ENCODE results near the gene STRA6. TPM values are rescaled to one million over a fixed set of nuclear protein-coding genes. Genes with fewer than 3 reads are reported as not detected.

Gene STRA6
- total and polyA plus RNA-seq, 3 experiments from 2014 or later = not detected

- ChIA-PET CTCF (no interaction called here), POLR2A (interaction anchor here (0.6 kb wide), 1 partner anchor 95 kb away, joined by 7 read pairs; no protein-coding TSS in a partner anchor)
- Histone ChIP-seq H3K36me3 (ENCODE audit: insufficient read depth, low read length) (no peaks in the 10 kb centered on the region), H3K4me1 (ENCODE audit: insufficient read depth, low read length) (no peaks in the 10 kb centered on the region), H3K4me3 (ENCODE audit: low read length) (no peak overlapping the region), H3K27me3 (ENCODE audit: insufficient read depth, low read length, poor library complexity, severe bottlenecking) (no peaks in the 10 kb centered on the region), H3K27ac (ENCODE audit: low read depth, low read length) (no peak overlapping the region), H3K9me3 (ENCODE audit: low read length) (no peaks in the 10 kb centered on the region)
- Mint-ChIP-seq H3K9me3 (no peaks in the 10 kb centered on the region), H3K4me3 (no peak overlapping the region), H3K27me3 (peaks cover 5 to 25% of the 10 kb centered on the region in 2 donors), H3K4me1 (no peaks in the 10 kb centered on the region), H3K27ac (no peak overlapping the region), H3K36me3 (no peaks in the 10 kb centered on the region)
- no peak for DNase-seq
Measured at GRCh38 chr15:74233373-74233772, 30.8 kb upstream of the STRA6 start.

DNA sequence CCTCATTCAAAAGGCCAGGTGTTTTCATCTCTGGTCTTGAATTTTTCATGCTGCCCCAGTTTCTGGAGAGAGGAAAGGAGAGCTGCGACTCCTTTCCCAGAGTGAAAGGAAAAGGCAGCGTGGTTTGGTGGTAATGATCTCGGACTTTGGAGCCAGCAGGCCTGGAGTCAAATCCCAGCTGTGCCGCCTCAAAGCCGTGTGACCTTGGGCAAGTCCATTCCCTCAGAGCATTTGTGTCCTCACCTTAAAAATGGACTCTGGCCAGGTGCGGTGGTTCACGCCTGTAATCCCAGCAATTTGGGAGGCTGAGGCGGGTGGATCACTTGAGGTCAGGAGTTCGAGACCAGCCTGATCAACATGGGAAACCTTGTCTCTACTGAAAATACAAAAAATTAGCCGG lies 28.9 kb upstream of the STRA6 start:
- no peaks in the 10 kb centered on the region for H3K9me3 Mint-ChIP-seq
- POLR2A ChIA-PET = no interaction called here
- H3K27ac Mint-ChIP-seq = no peak overlapping the region
- H3K4me1 Mint-ChIP-seq = no peaks in the 10 kb centered on the region
- H3K27ac ChIP-seq (ENCODE audit: low read depth, low read length) = no peak overlapping the region
- DNase-seq = no peak
- H3K27me3 ChIP-seq (ENCODE audit: insufficient read depth, low read length, poor library complexity, severe bottlenecking) = no peaks in the 10 kb centered on the region
- no peak overlapping the region for H3K4me3 ChIP-seq (ENCODE audit: low read length)
- H3K27me3 Mint-ChIP-seq = peaks cover 9 to 31% of the 10 kb centered on the region in 2 donors
- no peaks in the 10 kb centered on the region for H3K36me3 Mint-ChIP-seq
- H3K4me3 Mint-ChIP-seq = no peak overlapping the region
- CTCF ChIA-PET = no interaction called here
- H3K9me3 ChIP-seq (ENCODE audit: low read length) = no peaks in the 10 kb centered on the region
- H3K4me1 ChIP-seq (ENCODE audit: insufficient read depth, low read length) = no peaks in the 10 kb centered on the region
- no peaks in the 10 kb centered on the region for H3K36me3 ChIP-seq (ENCODE audit: insufficient read depth, low read length)

GRCh38 chr15:74229686-74230085 lies 27.1 kb upstream of the STRA6 start:
- no peak for DNase-seq
- Histone ChIP-seq H3K27ac (ENCODE audit: low read depth, low read length) (no peak overlapping the region), H3K4me3 (ENCODE audit: low read length) (no peak overlapping the region), H3K9me3 (ENCODE audit: low read length) (no peaks in the 10 kb centered on the region), H3K27me3 (ENCODE audit: insufficient read depth, low read length, poor library complexity, severe bottlenecking) (no peaks in the 10 kb centered on the region), H3K36me3 (ENCODE audit: insufficient read depth, low read length) (no peaks in the 10 kb centered on the region), H3K4me1 (ENCODE audit: insufficient read depth, low read length) (no peaks in the 10 kb centered on the region)
- Mint-ChIP-seq H3K36me3 (no peaks in the 10 kb centered on the region), H3K27ac (no peak overlapping the region), H3K27me3 (peaks cover 10 to 43% of the 10 kb centered on the region in 2 donors), H3K4me1 (no peaks in the 10 kb centered on the region), H3K9me3 (no peaks in the 10 kb centered on the region), H3K4me3 (no peak overlapping the region)
- ChIA-PET CTCF (no interaction called here), POLR2A (no interaction called here)

DNA sequence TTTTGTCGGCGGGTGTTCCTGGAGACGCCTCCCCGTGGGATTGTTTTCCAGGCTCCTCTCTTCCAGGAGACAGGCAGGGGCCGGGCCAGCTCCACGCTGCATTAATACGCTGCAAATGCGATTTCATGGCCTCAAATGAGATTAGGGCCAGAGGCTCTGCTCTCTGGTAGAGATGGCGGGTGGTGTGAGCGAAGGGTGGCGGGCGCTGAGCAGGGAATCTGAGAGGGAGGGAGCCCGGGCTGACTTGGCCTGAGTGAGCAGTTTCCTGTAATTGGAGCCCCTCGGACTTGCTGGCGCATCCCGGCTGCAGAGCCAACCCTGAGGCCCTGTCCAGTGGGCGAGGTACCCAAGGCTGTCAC lies 26.1 kb upstream of the STRA6 start:
- Mint-ChIP-seq H3K36me3 (no peaks in the 10 kb centered on the region), H3K27me3 (peaks cover 14 to 51% of the 10 kb centered on the region in 2 donors), H3K27ac (no peak overlapping the region), H3K4me1 (no peaks in the 10 kb centered on the region), H3K9me3 (no peaks in the 10 kb centered on the region), H3K4me3 (no peak overlapping the region)
- Histone ChIP-seq H3K9me3 (ENCODE audit: low read length) (no peaks in the 10 kb centered on the region), H3K36me3 (ENCODE audit: insufficient read depth, low read length) (no peaks in the 10 kb centered on the region), H3K27me3 (ENCODE audit: insufficient read depth, low read length, poor library complexity, severe bottlenecking) (no peaks in the 10 kb centered on the region), H3K4me1 (ENCODE audit: insufficient read depth, low read length) (no peaks in the 10 kb centered on the region), H3K4me3 (ENCODE audit: low read length) (no peak overlapping the region), H3K27ac (ENCODE audit: low read depth, low read length) (no peak overlapping the region)
- DNase-seq = no peak
- CTCF ChIA-PET = no interaction called here
- POLR2A ChIA-PET = no interaction called here

- Histone ChIP-seq H3K27ac (ENCODE audit: low read depth, low read length) (no peak overlapping the region), H3K4me1 (ENCODE audit: insufficient read depth, low read length) (no peaks in the 10 kb centered on the region), H3K4me3 (ENCODE audit: low read length) (no peak overlapping the region), H3K36me3 (ENCODE audit: insufficient read depth, low read length) (no peaks in the 10 kb centered on the region), H3K9me3 (ENCODE audit: low read length) (no peaks in the 10 kb centered on the region), H3K27me3 (ENCODE audit: insufficient read depth, low read length, poor library complexity, severe bottlenecking) (no peaks in the 10 kb centered on the region)
- ChIA-PET CTCF (no interaction called here), POLR2A (no interaction called here)
- Mint-ChIP-seq H3K27ac (no peak overlapping the region), H3K9me3 (no peaks in the 10 kb centered on the region), H3K4me1 (no peaks in the 10 kb centered on the region), H3K4me3 (no peak overlapping the region), H3K36me3 (no peaks in the 10 kb centered on the region), H3K27me3 (peaks cover 14 to 56% of the 10 kb centered on the region in 2 donors)
- DNase-seq = no peak
Measured at GRCh38 chr15:74227968-74228722, 25.6 kb upstream of the STRA6 start.

- no peaks in the 10 kb centered on the region for H3K9me3 ChIP-seq (ENCODE audit: low read length)
- Mint-ChIP-seq H3K27ac (no peak overlapping the region), H3K4me3 (no peak overlapping the region), H3K36me3 (no peaks in the 10 kb centered on the region), H3K27me3 (peaks cover 12 to 55% of the 10 kb centered on the region in 2 donors), H3K4me1 (no peaks in the 10 kb centered on the region), H3K9me3 (no peaks in the 10 kb centered on the region)
- no peak overlapping the region for H3K27ac ChIP-seq (ENCODE audit: low read depth, low read length)
- H3K4me3 ChIP-seq (ENCODE audit: low read length) = no peak overlapping the region
- no peak for DNase-seq
- ChIA-PET CTCF (no interaction called here), POLR2A (no interaction called here)
- no peaks in the 10 kb centered on the region for H3K27me3 ChIP-seq (ENCODE audit: insufficient read depth, low read length, poor library complexity, severe bottlenecking)
- H3K36me3 ChIP-seq (ENCODE audit: insufficient read depth, low read length) = no peaks in the 10 kb centered on the region
- no peaks in the 10 kb centered on the region for H3K4me1 ChIP-seq (ENCODE audit: insufficient read depth, low read length)
Measured at GRCh38 chr15:74226761-74227540, 24.4 kb upstream of the STRA6 start.

GRCh38 chr15:74225928-74226327 lies 23.3 kb upstream of the STRA6 start:
- H3K4me3 ChIP-seq (ENCODE audit: low read length) = no peak overlapping the region
- no peaks in the 10 kb centered on the region for H3K36me3 ChIP-seq (ENCODE audit: insufficient read depth, low read length)
- Mint-ChIP-seq H3K4me3 (no peak overlapping the region), H3K27ac (peak overlapping the region in 1 of 8 donors; percentile 16), H3K36me3 (no peaks in the 10 kb centered on the region), H3K4me1 (no peaks in the 10 kb centered on the region), H3K9me3 (no peaks in the 10 kb centered on the region), H3K27me3 (peaks cover 12 to 56% of the 10 kb centered on the region in 2 donors)
- no peaks in the 10 kb centered on the region for H3K9me3 ChIP-seq (ENCODE audit: low read length)
- no peaks in the 10 kb centered on the region for H3K27me3 ChIP-seq (ENCODE audit: insufficient read depth, low read length, poor library complexity, severe bottlenecking)
- no peak for DNase-seq
- CTCF ChIA-PET = no interaction called here
- POLR2A ChIA-PET = no interaction called here
- H3K27ac ChIP-seq (ENCODE audit: low read depth, low read length) = no peak overlapping the region
- H3K4me1 ChIP-seq (ENCODE audit: insufficient read depth, low read length) = no peaks in the 10 kb centered on the region

DNA sequence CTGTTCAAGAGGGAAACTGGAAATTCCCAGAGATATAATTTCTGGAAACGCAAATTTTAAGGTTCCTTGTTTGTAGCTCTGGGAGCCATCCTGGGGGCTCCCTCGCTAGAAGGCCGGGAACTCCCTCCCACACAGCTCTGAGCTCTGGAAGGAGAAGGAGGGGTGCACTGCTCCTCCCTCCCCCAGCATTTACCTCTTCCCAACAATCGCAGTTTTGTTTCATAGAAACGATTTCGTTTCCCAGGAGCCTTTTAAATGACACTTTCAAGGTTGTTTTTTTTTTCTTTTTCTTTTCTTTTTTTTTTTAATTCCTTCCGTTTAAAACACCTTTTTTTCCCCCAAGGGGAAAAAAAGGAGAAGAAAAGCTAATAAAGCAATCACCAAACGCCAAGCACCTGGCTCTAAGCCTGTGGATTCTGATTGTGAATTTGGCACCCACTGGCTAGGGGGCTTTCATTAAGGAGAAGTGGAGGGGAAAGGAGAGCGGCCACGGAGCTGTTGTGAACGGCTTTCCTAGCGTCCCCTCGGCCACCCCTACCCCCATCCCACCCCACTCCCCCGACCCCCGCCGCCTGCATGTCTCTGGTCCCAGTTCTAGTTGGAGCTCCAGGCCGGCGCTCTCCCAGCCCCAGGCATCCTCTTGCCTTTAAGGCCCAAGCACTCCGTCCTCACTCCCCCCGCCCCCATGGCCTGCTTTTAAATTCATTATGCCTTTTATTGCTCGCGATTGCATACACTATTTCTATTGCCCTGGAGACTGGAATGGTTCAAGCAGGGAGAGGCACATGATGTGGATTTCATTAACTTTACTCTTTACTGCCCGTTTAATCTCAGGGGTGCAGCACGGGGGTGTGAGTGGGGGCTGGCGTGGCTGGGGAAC lies 19.9 kb upstream of the STRA6 start:
- Mint-ChIP-seq H3K36me3 (no peaks in the 10 kb centered on the region), H3K4me1 (no peaks in the 10 kb centered on the region), H3K27me3 (peaks cover 9 to 65% of the 10 kb centered on the region in 2 donors), H3K4me3 (no peak overlapping the region), H3K27ac (peak overlapping the region in 1 of 8 donors; percentile 82), H3K9me3 (no peaks in the 10 kb centered on the region)
- H3K4me1 ChIP-seq (ENCODE audit: insufficient read depth, low read length) = no peaks in the 10 kb centered on the region
- H3K4me3 ChIP-seq (ENCODE audit: low read length) = no peak overlapping the region
- no peak overlapping the region for H3K27ac ChIP-seq (ENCODE audit: low read depth, low read length)
- CTCF ChIA-PET = no interaction called here
- H3K27me3 ChIP-seq (ENCODE audit: insufficient read depth, low read length, poor library complexity, severe bottlenecking) = no peaks in the 10 kb centered on the region
- H3K9me3 ChIP-seq (ENCODE audit: low read length) = no peaks in the 10 kb centered on the region
- DNase-seq = no peak
- POLR2A ChIA-PET = no interaction called here
- no peaks in the 10 kb centered on the region for H3K36me3 ChIP-seq (ENCODE audit: insufficient read depth, low read length)
